Thoracic aorta (tissue), 2 donors: ENCODE results near the gene TLCD4. TPM values are rescaled to one million over a fixed set of nuclear protein-coding genes. Genes with fewer than 3 reads are reported as not detected.
A peak's percentile ranks its signal among the peaks of the same experiment; 100 is the strongest.

Source experiments
- ATAC-seq: fragments of 150-250 bp; one replicate; pipeline ENCODE4 v1.8.0; 2017; ENCODE audit warnings: low read depth; ENCODE audit not compliant: insufficient number of reproducible peaks, low FRiP score
- DNase-seq: peaks from one replicate; pipeline ENCODE4 v3.0.0-alpha.2; 2020; ENCODE audit warnings: low spot score
- H3K27ac ChIP-seq, 2 donors: fragments of 200-600 bp; sonication (generic); 1 replicate in 1 of 2; 2 replicates in 1 of 2; pipeline ENCODE4 v1.5.1; 2016; ENCODE audit warnings: mild to moderate bottlenecking in 2 of 2, moderate library complexity in 2 of 2
- H3K27me3 ChIP-seq: fragments of 200-600 bp; sonication (generic); replicated peaks from 2 replicates; pipeline ENCODE4 v1.6.0; 2016; ENCODE audit warnings: mild to moderate bottlenecking; ENCODE audit not compliant: insufficient read depth
- H3K36me3 ChIP-seq: fragments of 200-600 bp; sonication (generic); one replicate; pipeline ENCODE4 v1.5.1; 2016
- H3K4me1 ChIP-seq, 2 donors: fragments of 200-600 bp; sonication (generic); 1 replicate in 1 of 2; 2 replicates in 1 of 2; pipeline versions ENCODE4 v1.5.1 to v1.6.0; 2016; ENCODE audit warnings: low read depth in 2 of 2, mild to moderate bottlenecking in 1 of 2; ENCODE audit not compliant: control insufficient read depth in 1 of 2
- H3K4me3 ChIP-seq: fragments of 200-600 bp; sonication (generic); 2 replicates; pipeline ENCODE4 v1.5.1; 2016; ENCODE audit warnings: mild to moderate bottlenecking
- H3K9me3 ChIP-seq: fragments of 200-600 bp; sonication (generic); 2 replicates; pipeline ENCODE4 v1.5.1; 2016
- total RNA-seq, 2 donors: library from RNA; depleted of rRNA; stranded (reverse); fragments of >200 nt; gene quantifications; one replicate each; pipeline versions ENCODE4 v1.1.0 to v1.2.3, GENCODE V29; 2016
- TF ChIP-seq, protein P1 (sequence below): fragments of 200-600 bp; sonication (generic); IDR thresholded peaks from one replicate; pipeline ENCODE4 v1.5.1; 2019; ENCODE audit warnings: antibody characterized with exemption

Gene TLCD4
- total RNA-seq, 2 donors from 2014 or later, result 8.0 to 9.9 TPM

DNA sequence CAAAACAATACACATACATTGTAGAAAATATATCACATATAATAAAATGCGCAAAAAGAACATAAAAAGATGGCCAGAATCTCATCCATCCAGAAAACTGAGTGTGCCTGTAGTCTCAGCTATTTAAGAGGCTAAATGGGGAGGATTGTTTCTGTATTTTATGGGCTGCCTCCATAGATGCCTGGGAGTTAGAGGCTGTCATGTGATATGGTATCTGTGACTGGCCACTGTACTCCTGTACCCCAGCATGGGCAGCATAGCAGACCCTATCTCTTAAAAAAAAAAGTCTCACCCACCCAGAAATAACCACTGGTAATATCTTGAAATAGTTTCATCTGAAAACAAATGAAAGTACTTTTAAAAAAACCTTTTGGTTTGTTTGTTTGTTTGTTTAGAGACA is 3.5 kb upstream of the TLCD4 start:
- ATAC-seq (no peak), DNase-seq (no peak)
- Histone ChIP-seq H3K27ac (no peak overlapping the region), H3K4me1 (peaks cover 0 to 12% of the 10 kb centered on the region in 2 donors), H3K4me3 (no peak overlapping the region), H3K27me3 (no peaks in the 10 kb centered on the region), H3K9me3 (no peaks in the 10 kb centered on the region), H3K36me3 (no peaks in the 10 kb centered on the region)
- TF ChIP-seq, protein P1, sequence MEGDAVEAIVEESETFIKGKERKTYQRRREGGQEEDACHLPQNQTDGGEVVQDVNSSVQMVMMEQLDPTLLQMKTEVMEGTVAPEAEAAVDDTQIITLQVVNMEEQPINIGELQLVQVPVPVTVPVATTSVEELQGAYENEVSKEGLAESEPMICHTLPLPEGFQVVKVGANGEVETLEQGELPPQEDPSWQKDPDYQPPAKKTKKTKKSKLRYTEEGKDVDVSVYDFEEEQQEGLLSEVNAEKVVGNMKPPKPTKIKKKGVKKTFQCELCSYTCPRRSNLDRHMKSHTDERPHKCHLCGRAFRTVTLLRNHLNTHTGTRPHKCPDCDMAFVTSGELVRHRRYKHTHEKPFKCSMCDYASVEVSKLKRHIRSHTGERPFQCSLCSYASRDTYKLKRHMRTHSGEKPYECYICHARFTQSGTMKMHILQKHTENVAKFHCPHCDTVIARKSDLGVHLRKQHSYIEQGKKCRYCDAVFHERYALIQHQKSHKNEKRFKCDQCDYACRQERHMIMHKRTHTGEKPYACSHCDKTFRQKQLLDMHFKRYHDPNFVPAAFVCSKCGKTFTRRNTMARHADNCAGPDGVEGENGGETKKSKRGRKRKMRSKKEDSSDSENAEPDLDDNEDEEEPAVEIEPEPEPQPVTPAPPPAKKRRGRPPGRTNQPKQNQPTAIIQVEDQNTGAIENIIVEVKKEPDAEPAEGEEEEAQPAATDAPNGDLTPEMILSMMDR, result no peak

DNA sequence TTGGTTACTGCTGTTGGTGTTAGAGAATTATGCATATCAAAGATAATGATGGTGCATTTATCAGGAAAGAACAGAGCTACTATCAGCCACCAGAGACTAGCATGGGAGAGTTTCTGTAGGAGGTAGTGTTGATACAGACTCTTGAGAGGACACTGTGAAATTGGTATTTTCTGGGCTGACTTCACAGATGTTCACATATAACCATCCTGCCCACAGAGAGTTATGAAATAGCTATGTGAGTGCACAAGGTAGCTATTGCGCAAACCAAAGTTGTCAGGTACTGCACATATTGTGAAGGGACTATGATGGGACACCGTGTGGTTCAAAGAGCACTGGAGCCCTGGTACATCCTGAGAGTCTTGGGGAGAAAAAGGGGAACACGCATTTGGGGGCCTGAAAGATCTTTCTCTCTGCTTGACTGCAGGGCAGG is 1.4 kb upstream of the TLCD4 start:
- Histone ChIP-seq H3K36me3 (no peaks in the 10 kb centered on the region), H3K9me3 (no peaks in the 10 kb centered on the region), H3K4me1 (peaks cover 0 to 24% of the 10 kb centered on the region in 2 donors), H3K4me3 (no peak overlapping the region), H3K27ac (no peak overlapping the region), H3K27me3 (no peaks in the 10 kb centered on the region)
- ATAC-seq (no peak), DNase-seq (no peak)
- TF ChIP-seq, protein P1, result no peak

GRCh38 chr1:95116580-95117206 is 462 bp upstream of the TLCD4 start:
- no peaks in the 10 kb centered on the region for H3K36me3 ChIP-seq
- ATAC-seq, result peak; percentile 68
- H3K27ac ChIP-seq, result peak overlapping the region; percentile 56 to 59
- no peaks in the 10 kb centered on the region for H3K27me3 ChIP-seq
- TF ChIP-seq, protein P1, result peak; percentile 74
- peak; percentile 8 for DNase-seq
- no peaks in the 10 kb centered on the region for H3K9me3 ChIP-seq
- peak overlapping the region; percentile 80 for H3K4me3 ChIP-seq
- peaks cover 0 to 24% of the 10 kb centered on the region in 2 donors for H3K4me1 ChIP-seq

GRCh38 chr1:95118067-95118499 is 928 bp downstream of the TLCD4 start:
- no peaks in the 10 kb centered on the region for H3K36me3 ChIP-seq
- peak overlapping the region; percentile 80 for H3K4me3 ChIP-seq
- DNase-seq, result no peak
- TF ChIP-seq, protein P1, result no peak
- peaks cover 0 to 24% of the 10 kb centered on the region in 2 donors for H3K4me1 ChIP-seq
- no peak for ATAC-seq
- no peaks in the 10 kb centered on the region for H3K9me3 ChIP-seq
- H3K27me3 ChIP-seq, result no peaks in the 10 kb centered on the region
- peak overlapping the region in 1 of 2 donors; percentile 56 for H3K27ac ChIP-seq

GRCh38 chr1:95118710-95119109 is 1.6 kb downstream of the TLCD4 start:
- no peak overlapping the region for H3K27ac ChIP-seq
- peaks cover 0 to 24% of the 10 kb centered on the region in 2 donors for H3K4me1 ChIP-seq
- TF ChIP-seq, protein P1, result no peak
- no peak for DNase-seq
- no peak overlapping the region for H3K4me3 ChIP-seq
- H3K27me3 ChIP-seq, result no peaks in the 10 kb centered on the region
- H3K36me3 ChIP-seq, result no peaks in the 10 kb centered on the region
- no peak for ATAC-seq
- H3K9me3 ChIP-seq, result no peaks in the 10 kb centered on the region
